ENCODE results near the gene ZBTB8OS. TPM values are rescaled to one million over a fixed set of nuclear protein-coding genes. Genes with fewer than 3 reads are reported as not detected.
"Not testable (repeated sequence)": the region's sequence is repeated elsewhere in the genome, so short reads cannot be mapped to it uniquely, and the experiment has no call there.

ZBTB8OS gene
- total RNA-seq, 3 donors from 2014 or later = 40.4 to 45.4 (median 40.9) TPM

- no peak for TF ChIP-seq CTCF (IDR thresholded peaks at IDR 0.05)
- Histone ChIP-seq H3K36me3 (ENCODE audit: low read depth) (no peaks in the 10 kb centered on the region), H3K4me1 (ENCODE audit: low read depth) (no peaks in the 10 kb centered on the region), H3K4me3 (no peak overlapping the region), H3K9me3 (no peaks in the 10 kb centered on the region)
- intact Hi-C loops (cut with DNase I, micrococcal nuclease) = no loop called here
- ATAC-seq (no peak), DNase-seq (no peak)
Measured at GRCh38 chr1:32639489-32640075, 10.8 kb downstream of the ZBTB8OS start.

GRCh38 chr1:32636914-32637645 is 13.3 kb downstream of the ZBTB8OS start:
- Histone ChIP-seq H3K4me3 (no peak overlapping the region), H3K4me1 (ENCODE audit: low read depth) (no peaks in the 10 kb centered on the region), H3K9me3 (no peaks in the 10 kb centered on the region), H3K36me3 (ENCODE audit: low read depth) (no peaks in the 10 kb centered on the region)
- no peak for DNase-seq
- intact Hi-C loops (cut with DNase I, micrococcal nuclease) = no loop called here
- no peak for ATAC-seq
- TF ChIP-seq CTCF (IDR thresholded peaks at IDR 0.05) = no peak

- no peaks in the 10 kb centered on the region for H3K4me1 ChIP-seq (ENCODE audit: low read depth)
- no peak for TF ChIP-seq CTCF (IDR thresholded peaks at IDR 0.05)
- ATAC-seq (no peak), DNase-seq (no peak)
- intact Hi-C loops (cut with DNase I, micrococcal nuclease) = no loop called here
- no peaks in the 10 kb centered on the region for H3K9me3 ChIP-seq
- H3K4me3 ChIP-seq = no peak overlapping the region
- no peaks in the 10 kb centered on the region for H3K36me3 ChIP-seq (ENCODE audit: low read depth)
Measured at GRCh38 chr1:32635508-32636277, 14.7 kb downstream of the ZBTB8OS start.

- no peak for ATAC-seq
- no peak for DNase-seq
- Histone ChIP-seq H3K9me3 (no peaks in the 10 kb centered on the region), H3K4me3 (no peak overlapping the region), H3K36me3 (ENCODE audit: low read depth) (no peaks in the 10 kb centered on the region), H3K4me1 (ENCODE audit: low read depth) (no peaks in the 10 kb centered on the region)
- no peak for TF ChIP-seq CTCF (IDR thresholded peaks at IDR 0.05)
- intact Hi-C loops (cut with DNase I, micrococcal nuclease) = no loop called here
Measured at GRCh38 chr1:32632829-32633228, 17.5 kb downstream of the ZBTB8OS start.

GRCh38 chr1:32630173-32630572 is 20.2 kb downstream of the ZBTB8OS start:
- H3K36me3 ChIP-seq (ENCODE audit: low read depth); H3K4me1 ChIP-seq (ENCODE audit: low read depth); H3K4me3 ChIP-seq; H3K9me3 ChIP-seq; ATAC-seq; intact Hi-C loops (cut with DNase I, micrococcal nuclease); DNase-seq: not testable (repeated sequence)

Measured in mucosa of descending colon (tissue), 3 donors.